UCSD-AML1 (cell line): Measurements from ENCODE around the gene LHX3.
"Not testable (repeated sequence)": the region's sequence is repeated elsewhere in the genome, so short reads cannot be mapped to it uniquely, and the experiment has no call there.

Source experiments
- DNase-seq: peaks from one replicate; lab custom pipeline; 2025; ENCODE audit not compliant: unreplicated experiment; lab: John Stamatoyannopoulos, UW

LHX3 gene

DNA sequence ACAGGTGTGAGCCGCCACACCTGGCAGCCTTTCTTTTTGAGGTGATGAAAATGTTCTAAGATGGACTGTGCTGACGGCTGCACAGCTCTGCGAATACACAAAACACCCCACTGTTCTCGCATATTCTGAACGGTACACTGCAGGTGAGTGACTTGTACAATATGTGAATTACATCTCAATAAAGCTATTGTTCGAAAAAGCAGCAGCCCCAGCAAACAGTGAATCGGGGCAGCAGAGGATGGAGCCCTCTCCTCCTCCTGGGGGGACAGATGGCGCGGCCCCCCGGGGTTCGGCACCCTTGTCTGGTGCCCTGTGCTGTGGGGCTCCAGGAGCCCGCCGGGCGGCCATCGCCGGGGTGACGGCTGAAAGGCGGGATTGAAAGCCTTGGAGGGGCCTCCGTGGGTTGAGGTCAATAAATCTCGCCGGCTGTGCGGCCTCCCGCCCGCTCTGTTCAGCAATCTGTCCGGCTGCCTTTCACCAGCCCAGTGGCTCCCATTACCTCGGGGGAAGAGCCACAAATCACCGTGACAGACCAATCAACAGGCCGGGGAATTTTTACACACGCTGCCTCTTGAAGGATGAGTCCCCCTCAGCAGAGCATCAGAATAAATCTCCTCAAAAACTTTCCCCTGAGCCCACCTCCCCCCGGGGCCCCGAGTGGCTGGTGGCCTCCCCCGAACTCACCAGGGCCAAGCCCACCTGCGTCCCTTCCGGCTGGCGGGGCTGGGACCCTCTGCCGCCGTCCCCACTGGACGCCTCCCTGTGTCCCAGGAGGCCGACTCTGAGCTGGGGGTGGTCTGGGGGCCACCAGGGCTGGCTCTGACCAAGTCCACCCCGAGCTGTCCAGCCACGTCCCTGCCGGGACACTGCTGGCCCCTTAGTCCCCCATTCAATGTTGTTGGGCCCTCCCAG is 48.5 kb downstream of the LHX3 start:
- no peak for DNase-seq

DNA sequence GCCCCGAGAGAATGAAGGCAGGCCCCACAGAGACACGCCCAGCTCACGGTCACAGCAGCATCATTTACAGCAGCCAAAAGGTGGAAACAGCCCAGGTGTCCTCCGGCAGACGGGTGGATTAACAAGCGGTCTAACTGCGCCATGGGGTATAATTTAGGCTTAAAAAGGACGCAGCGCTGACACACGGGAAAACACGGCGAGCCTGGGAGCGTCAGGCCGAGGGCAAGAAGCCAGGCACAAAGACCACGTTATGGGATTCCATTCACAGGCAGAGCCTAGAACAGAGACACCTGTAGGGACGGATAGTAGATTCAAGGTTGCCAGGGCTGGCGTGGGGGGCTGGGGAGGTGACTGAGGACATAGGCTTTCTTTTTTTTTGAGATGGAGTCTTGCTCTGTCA is 49.4 kb downstream of the LHX3 start:
- no peak for DNase-seq

DNA sequence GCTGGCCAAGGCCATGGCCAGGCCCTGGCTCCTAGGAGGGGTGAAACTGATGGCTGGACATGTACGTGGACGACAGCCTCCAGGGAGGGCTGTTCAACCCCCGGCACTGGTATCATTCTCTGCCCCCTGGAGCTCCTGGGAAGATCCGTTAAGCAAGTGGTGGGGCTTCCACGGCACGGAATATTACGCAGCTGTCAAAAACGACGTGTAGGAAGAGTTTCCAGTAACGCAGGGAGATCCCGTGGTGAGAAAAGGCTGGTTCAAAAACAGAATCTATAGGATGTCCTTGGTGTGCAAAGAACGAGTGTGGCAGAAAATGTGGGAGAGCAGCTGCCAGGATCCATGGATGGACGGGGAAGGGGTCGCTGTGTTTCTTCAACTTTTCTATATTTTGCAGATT is 50.0 kb downstream of the LHX3 start:
- DNase-seq, result no peak

DNA sequence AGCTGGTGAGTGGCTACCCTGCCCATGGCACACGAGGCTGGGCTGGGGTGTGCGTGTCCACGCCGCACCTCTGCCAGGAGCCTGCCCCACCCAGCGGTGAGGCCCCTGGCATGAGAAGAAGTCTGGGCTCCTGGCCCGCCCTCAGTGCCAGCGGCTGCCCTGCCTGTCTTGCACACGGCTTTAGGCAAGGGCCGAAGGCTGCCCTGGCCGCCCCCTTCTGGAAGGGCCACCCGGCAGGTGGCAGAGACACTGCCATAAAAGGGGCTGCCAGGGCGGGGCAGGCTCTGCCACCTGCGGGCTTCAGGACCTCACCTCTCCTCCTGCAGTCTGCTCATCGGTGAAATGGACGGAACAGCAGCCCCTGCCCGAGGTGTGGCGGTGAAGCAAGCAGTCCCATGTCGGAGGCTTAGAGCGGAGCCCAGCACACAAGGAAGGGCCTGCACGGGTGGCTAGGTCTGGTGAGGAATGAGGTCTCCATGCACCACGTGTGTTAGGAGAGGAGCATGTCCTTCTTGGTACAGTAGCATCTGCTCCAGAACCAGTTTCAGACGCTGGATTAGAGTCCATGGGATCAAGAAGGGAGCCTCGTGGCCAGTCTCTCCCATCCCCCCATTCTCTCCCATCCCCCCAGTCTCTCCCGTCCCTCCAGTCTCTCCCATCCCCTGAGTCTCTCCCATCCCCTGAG is 51.4 kb downstream of the LHX3 start:
- DNase-seq, result no peak

DNA sequence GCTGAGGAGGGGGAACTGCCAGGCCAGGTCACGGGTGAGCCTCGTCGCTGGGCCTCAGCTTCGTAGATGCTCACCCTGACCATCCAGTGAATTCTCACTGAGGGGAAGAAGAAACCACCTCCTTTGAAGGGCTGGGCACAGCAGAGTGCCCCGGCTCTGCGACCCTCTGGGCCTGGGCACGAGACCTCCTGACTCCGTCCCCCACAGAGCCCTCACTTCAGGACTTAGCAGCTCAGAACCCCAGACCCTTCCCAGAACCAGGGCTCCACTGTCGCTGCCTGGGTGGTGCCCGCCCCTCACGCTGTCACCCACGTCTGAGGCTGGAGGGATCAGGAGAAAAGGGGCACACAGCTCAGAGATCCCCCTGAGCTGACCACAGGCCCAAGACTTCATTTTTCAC is 52.0 kb downstream of the LHX3 start:
- no peak for DNase-seq

DNA sequence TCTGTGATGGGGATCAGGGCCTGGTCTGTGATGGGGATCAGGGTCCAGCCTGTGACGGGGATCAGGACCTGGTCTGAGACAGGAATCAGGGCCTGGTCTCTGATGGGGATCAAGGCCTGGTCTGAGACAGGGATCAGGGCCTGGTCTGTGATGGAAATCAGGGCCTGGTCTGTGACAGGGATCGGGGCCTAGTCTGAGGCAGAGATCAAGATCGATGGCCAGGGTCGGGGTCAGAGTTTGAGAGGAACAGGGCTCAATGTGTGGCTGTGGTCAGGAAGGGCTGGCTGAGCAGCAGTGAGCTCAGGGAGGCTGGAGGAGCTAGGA is 52.4 kb downstream of the LHX3 start:
- DNase-seq, result no peak

DNA sequence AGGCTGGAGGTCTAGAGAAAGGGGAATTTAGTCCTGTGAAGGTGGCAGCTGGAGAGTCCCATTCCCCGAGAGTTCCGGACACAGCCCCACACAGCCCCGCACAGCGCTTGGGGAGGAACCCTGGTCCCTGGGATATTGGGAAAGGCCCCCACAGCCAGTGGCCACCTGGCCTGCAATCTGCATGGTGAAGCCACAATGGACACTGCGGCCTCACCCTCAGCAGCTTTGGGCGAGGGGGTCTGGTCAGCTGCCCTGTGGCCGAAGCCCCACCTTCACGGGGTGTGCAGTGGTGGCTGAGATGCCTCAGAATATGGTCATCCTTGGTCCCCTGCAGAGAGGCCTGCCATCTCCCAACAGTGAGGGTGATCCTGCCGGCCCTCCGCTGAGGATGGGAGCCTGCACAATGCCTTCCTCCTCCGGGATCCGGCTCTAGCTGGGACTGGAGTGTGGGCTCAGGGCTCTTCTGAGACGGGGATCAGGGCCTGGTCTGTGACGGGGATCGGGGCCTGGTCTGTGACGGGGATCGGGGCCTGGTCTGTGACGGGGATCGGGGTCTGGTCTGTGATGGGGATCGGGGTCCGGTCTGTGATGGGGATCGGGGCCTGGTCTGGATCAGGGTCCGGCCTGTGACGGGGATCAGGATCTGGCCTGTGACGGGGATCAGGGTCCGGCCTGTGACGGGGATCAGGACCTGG is 52.9 kb downstream of the LHX3 start:
- no peak for DNase-seq

DNA sequence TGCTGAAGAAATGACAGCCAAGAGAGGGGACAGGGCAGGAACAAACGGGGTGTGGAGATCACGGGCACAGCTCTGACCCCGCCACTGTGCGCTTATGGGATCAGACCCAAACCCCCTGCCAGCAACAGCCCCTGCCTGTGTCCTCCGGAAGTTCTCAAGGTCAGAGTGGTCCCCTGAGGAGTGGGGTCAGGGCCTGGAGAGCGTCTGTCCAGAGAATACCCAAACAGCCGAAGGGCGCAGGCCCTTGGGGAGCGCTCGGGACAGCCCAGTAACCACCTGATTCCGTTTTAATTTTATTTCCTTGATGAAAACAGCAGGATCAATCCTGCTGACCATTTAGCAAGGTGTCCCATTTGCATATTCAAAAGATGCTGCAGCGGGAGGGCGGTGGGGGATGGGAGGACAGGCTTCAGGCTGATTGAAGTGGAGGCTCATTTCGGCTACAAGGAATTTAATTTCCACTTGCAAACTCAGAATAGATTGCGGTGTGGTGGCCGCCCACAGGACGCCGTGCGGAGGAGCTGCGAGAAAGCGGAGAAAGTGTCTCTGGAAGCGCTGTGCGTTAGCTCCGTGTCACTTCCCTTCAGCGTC is 53.6 kb downstream of the LHX3 start:
- DNase-seq, result no peak

DNA sequence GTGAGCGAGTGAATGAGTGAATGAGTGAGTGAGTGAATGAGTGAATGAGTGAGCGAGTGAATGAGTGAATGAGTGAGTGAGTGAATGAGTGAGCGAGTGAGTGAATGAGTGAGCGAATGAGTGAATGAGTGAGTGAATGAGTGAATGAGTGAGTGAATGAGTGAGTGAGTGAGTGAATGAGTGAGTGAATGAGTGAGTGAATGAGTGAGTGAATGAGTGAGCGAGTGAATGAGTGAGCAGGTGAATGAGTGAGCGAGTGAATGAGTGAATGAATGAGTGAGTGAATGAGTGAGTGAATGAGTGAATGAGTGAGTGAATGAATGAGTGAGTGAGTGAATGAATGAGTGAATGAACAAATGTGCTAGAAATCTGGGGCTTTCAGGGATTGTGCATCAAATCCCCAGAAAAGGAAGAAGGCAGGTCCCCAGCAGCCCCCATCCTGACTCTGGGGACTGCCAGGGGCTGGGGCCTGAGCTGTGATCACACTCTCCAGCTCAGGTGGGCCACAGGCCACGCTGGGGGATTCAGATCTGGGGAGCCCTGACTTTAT is 54.2 kb downstream of the LHX3 start:
- not testable (repeated sequence) for DNase-seq

DNA sequence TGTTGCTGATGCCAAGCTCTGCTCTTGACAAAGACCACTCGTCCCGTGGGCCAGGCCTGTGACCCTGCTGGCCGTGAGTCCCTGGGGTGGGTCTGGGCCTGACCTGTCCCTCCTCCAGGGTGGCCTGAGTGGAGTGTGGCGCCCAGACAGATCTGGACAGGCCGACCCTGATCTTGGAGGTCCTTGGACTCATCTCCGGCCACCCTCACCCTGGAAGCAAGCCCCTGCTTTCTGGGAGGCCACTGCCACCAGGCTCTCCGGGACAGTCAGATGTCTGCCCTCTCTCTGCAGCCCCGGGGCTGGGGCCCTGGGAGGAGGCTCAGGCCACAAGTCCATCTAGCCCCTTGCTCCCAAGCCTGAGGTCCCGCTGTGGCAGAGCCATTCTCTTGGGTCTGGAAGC is 55.1 kb downstream of the LHX3 start:
- DNase-seq, result no peak

DNA sequence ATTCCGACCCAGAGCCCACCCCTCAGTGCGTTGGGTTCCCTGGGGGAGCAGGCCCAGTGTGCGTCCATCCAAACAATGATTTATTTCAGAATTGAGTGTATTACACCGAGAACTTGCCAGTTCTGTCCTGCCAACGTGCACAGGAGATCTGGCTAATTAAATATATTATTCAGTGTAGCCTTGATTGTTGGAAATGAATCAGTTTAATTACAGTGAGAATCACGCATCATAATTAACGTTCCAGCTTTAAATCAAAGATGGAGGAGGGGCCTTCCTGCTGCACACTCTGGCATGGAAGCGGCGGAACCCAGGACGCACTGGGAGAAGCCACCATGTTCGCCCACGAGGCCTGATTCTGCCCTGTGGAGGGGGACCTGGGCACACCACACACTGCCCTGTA is 55.6 kb downstream of the LHX3 start:
- no peak for DNase-seq

DNA sequence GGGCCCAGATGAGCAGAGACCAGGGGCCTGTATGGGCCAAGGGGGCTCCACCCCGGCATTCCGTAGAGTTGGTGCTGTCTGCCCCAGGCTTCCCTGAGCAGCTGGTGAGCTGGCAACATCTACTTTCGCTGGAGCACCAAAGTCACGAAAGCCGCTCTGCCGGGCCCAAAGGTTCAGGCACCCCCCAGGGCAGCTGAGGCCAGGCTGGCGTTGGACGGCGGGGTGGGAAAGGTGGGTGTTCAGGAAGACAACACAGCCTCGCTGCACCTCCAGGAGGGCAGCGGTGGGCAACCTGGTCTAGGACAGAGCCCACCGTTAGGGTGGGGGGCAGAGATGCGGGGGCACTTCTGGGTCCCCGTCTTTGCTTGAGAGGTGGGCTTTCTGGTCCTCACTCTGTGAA is 56.2 kb downstream of the LHX3 start:
- DNase-seq, result no peak

DNA sequence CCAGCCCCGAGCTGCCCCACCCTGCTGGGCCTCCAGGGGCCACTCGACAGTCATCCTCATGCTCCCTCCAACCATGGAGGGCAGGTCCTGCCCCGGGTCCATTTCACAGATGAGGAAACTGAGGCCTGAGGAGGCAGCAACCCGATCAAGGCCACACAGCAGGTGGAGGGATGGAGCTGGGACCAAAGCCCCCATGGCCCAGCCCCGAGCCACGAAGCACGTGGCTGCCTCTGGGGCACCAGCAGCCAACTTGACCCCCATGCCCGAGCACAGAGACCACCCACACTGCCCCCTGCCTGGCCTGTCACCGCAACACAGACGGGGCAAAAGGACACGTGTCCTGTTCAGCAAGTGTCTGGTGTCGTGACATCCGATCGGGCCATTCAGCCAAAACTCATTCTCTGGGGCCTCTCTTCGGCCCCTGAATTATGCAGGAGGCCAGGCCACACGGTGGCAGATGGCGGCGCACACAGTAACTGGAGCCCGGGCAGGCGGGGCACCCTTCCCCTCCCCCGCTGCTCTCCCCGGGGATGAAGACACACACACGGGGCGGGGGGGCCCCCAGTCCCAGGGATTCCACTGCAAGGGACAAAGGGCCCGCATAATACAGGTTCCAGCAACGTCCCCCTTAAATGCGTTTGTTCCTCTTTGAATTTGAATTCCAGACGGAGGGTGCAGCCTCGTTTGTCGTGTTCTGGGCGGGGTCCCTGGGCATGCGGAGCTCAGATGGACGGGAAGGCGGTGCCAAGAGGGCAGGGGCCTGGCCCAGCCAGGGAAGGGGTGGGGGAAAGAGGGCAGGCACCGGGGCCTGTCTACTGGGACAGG is 56.8 kb downstream of the LHX3 start:
- DNase-seq, result no peak

DNA sequence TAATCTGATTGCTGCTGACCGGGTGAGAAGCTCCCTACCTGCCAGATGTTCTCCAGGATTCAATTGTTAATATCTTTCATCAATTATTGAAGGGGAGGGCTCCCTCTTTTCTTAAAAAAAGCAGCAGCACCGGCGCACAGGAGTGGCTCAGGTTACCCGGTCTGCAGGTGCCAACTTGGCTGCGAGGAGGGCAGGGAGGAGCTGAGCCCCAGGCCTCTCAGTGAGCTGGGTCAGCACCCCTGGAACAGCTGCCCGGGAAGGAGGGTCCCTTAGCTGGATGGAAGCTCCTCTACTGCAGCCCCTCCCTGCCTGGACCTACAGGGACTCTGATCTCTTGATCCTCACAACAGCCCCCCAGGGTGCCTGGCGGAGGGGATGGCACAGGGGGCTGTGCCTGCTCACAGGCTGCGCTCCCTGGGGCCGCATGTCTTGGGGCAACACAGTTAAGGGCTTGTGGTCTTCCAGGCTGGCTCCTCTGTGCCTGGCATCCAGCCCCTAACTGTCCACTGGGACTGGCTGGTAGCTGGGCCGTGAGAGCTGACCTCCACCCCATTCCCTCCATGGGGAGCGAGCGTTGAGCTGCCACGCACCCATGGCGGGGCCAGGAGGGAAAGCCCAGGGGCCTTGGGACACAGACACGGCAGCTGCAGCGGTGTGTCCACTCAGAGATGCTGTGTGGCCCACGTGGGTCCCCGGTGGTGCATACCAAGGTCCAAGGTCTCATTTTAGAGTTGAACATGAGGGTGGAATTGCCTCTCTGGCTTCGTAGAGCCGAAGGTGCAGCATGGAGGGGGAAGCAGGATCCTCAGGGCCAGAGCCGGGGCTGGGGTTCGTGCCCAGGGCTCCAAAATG is 57.7 kb downstream of the LHX3 start:
- no peak for DNase-seq
